Right lung (tissue), 10 donors: Measurements from ENCODE around the gene TBC1D10B. TPM values are rescaled to one million over a fixed set of nuclear protein-coding genes. Genes with fewer than 3 reads are reported as not detected.

Experiments
- DNase-seq, 2 donors: peaks; one replicate each; pipeline ENCODE4 v3.0.0-alpha.2; 2013
- long read RNA-seq, 8 donors: transcript quantifications; one replicate each; lab custom pipeline, GENCODE V29; 2026
- polyA plus RNA-seq, 5 donors: library from polyadenylated mRNA; unstranded; fragments of 120-200 nt; gene quantifications; one replicate each; pipeline versions ENCODE4 v1.2.1 to v1.2.3, GENCODE V29; 2013; ENCODE audit warnings: inconsistent platforms in 1 of 5, low replicate concordance in 1 of 5; ENCODE audit not compliant: insufficient read length in 5 of 5, insufficient read depth in 1 of 5

The TBC1D10B gene, protein sequence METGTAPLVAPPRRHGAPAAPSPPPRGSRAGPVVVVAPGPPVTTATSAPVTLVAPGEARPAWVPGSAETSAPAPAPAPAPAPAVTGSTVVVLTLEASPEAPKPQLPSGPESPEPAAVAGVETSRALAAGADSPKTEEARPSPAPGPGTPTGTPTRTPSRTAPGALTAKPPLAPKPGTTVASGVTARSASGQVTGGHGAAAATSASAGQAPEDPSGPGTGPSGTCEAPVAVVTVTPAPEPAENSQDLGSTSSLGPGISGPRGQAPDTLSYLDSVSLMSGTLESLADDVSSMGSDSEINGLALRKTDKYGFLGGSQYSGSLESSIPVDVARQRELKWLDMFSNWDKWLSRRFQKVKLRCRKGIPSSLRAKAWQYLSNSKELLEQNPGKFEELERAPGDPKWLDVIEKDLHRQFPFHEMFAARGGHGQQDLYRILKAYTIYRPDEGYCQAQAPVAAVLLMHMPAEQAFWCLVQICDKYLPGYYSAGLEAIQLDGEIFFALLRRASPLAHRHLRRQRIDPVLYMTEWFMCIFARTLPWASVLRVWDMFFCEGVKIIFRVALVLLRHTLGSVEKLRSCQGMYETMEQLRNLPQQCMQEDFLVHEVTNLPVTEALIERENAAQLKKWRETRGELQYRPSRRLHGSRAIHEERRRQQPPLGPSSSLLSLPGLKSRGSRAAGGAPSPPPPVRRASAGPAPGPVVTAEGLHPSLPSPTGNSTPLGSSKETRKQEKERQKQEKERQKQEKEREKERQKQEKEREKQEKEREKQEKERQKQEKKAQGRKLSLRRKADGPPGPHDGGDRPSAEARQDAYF
- 10 to 100 TPM; 23.9 to 43.1 (median 32.6) TPM for polyA plus RNA-seq
- long read RNA-seq, donor 1, transcript TBC1D10B-201 (9 exons, 3,350 nt) = major isoform, 8 of 10 reads
- long read RNA-seq, donor 1, partial matches to known transcripts = 0 of 10 reads
- long read RNA-seq, donor 1, other reads (novel, unspliced or antisense) = 0 of 10 reads
- long read RNA-seq, donor 2, transcript TBC1D10B-201 (9 exons, 3,350 nt) = major isoform, 6 of 6 reads
- long read RNA-seq, donor 2, partial matches to known transcripts = 0 of 6 reads
- long read RNA-seq, donor 2, other reads (novel, unspliced or antisense) = 0 of 6 reads
- long read RNA-seq, donor 3, transcript TBC1D10B-201 (9 exons, 3,350 nt) = major isoform, 5 of 12 reads
- long read RNA-seq, donor 3, partial matches to known transcripts = 7 of 12 reads
- long read RNA-seq, donor 3, other reads (novel, unspliced or antisense) = 0 of 12 reads
- long read RNA-seq, donor 4, partial matches to known transcripts = 0 of 3 reads
- long read RNA-seq, donor 4, other reads (novel, unspliced or antisense) = 0 of 3 reads
- long read RNA-seq, donor 5, partial matches to known transcripts = 49 of 55 reads
- long read RNA-seq, donor 5, other reads (novel, unspliced or antisense) = 0 of 55 reads
- long read RNA-seq, donor 6, transcript TBC1D10B-201 (9 exons, 3,350 nt) = major isoform, 7 of 21 reads
- long read RNA-seq, donor 6, partial matches to known transcripts = 12 of 21 reads
- long read RNA-seq, donor 6, other reads (novel, unspliced or antisense) = 0 of 21 reads
- long read RNA-seq, donor 7, transcript TBC1D10B-201 (9 exons, 3,350 nt) = major isoform, 5 of 8 reads
- long read RNA-seq, donor 7, partial matches to known transcripts = 0 of 8 reads
- long read RNA-seq, donor 7, other reads (novel, unspliced or antisense) = 0 of 8 reads
- long read RNA-seq, donor 8, partial matches to known transcripts = 0 of 2 reads
- long read RNA-seq, donor 8, other reads (novel, unspliced or antisense) = 0 of 2 reads

DNA sequence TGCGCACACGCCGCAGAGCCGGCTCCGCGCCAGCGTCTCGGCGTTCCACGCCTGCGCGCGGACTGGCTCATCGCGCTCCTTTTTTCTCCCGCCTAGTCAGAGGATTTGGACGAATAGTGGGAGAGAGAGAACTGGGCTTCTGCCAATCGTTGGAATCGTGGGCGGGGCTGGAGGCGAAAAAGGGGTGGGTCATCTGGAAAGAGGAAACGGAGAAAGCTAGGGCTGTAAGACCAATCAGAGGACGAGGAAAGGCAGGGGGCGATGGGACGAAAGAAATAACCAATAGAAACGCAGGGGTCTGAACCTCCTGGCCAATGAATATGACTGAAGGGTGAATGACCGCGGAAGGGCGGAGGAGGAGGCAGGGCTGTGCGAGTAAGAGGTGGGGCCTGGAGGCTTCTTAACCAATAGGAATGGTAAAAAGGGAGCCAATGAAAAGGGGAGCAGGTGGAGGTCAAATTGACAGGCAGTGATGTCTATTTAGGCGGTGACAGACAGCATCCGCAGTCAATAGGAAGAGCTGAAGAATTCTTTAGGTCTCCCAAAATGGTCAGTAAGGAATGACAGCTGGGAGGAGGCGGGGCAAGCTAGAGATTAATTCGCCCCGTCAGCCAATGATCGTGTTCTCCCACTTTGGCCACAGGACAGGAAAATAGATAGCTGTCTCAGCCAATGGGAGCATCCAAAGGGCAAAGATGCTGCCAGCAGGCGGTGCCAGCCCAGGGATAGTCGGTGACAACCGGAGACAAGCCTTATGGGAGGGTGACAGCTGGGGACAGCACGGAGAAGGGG lies at the start of gene TBC1D10B:
TSS of gene TBC1D10B (minus strand) at position 39 of the 792 bp plus-strand sequence. CDS start 311 bp downstream, outside the sequence.
- peak; percentile 100 for DNase-seq

DNA sequence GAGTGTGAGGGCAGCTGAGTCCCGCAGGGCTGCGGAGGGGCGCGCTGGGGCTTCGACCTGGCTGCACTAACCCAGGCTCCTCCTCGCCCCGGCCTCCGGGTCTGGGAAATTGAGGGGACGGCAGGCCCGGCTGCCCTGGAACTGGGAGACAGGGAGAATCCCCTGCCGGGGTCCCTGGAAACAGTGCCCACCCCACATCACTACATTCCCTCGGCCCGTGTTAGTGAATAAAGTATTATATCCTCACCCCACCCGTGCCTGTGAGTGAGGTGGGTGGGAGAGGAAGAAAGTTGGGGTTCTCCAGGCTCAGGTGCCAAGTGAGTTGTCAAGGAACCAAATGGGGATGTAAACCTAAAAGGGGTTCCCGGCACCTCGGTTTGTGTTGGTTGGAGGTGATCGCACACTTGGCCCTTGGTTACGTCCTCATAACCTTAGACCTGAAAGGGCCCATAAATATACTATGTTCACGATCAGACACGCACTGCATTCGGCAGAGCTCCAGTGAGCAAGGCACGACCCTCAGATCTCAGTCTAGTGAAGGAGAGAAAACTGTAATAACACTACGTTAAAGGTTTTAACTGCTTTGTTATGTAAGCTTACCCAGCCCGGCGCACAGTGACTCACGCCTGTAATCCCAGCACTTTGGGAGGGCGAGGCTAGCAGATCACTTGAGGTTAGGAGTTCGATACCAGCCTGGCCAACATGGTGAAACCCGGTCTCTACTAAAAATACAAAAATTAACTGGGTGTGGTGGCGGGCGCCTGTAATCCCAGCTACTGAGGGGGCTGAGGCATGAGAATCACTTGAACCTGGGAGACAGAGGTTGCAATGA lies 48.3 kb upstream of the TBC1D10B start:
- no peak for DNase-seq

DNA sequence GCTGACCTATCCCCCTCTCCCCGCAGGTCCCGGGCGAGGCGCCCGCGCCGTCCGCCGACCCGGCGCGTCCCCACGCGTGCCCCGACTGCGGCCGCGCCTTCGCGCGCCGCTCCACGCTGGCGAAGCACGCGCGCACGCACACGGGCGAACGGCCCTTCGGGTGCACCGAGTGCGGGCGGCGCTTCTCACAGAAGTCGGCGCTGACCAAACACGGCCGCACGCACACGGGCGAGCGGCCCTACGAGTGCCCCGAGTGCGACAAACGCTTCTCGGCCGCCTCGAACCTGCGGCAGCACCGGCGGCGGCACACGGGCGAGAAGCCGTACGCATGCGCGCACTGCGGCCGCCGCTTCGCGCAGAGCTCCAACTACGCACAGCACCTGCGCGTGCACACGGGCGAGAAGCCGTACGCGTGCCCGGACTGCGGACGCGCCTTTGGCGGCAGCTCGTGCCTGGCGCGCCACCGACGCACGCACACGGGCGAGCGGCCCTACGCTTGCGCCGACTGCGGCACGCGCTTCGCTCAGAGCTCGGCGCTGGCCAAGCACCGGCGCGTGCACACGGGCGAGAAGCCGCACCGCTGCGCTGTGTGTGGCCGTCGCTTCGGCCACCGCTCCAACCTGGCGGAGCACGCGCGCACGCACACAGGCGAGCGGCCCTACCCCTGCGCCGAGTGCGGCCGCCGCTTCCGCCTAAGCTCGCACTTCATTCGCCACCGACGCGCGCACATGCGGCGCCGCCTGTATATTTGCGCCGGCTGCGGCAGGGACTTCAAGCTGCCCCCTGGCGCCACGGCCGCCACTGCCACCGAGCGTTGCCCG lies 47.4 kb upstream of the TBC1D10B start:
- peak; percentile 90 to 92 for DNase-seq

DNA sequence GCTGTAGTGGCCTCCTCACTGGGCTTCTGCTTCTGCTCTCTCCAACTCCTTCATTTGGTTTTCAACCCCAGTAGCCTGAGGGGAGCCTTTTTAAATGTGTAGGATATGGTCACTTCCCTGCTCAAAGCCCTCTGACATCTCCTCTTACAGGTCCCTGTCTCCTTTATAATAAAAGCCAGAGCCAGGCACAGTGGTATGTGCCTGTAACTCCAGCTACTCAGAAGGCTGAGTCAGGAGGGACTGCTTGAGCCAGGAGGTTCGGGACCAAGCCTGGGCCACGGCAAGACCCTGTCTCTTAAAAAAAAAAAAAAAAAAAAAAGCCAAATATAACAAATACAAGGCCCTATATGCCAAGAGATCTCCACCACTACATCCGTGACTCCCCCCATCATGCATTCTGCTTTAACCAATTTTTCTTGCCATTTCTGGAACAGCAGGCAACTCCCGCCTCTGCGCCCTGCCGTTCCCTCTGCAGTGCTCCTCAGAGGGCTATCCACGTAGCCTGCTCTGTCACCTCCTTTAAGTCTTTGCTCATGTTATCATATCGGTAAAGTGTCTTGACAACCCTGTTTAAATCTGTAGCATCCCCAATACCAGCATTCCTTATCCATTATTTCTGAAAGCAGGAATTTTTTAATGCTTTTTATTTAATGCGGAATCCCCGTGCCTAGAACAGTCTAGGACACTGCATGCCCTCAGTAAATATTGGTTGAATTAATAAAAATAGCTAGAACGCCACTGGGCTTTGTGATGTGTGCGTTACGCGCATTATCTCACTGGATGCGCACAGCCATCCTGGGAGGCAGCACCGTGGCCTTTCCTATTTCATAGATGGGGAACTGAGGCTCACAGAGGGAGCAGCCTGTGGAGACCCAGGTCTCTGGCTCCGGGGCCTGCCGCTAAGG lies 46.6 kb upstream of the TBC1D10B start:
- no peak for DNase-seq

DNA sequence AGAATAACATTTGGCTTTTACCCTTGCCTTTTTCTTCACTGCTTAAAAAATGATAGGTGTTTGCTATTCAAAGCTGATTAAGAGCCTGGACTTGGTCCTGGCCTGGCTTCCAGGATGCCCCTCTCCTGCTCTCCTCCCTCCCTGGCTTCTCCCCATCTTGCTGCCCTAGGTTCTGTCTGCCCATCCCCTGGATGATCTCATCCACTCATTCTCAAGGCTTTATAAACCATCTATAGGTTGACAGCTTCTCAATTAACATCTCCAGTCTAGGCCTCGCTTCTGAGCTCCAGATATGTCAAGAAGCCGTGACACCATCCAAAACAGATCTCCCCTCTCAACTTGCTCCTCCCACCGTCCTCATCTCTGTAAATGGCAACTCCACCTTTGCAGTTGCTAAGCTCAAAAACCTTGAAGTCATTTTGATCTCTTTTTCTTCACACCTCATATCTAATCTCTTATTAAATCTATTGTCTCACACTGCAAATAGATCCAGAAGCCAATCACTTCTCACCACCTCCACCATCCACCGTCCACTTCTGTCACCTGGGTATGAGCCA lies 45.8 kb upstream of the TBC1D10B start:
- no peak for DNase-seq

DNA sequence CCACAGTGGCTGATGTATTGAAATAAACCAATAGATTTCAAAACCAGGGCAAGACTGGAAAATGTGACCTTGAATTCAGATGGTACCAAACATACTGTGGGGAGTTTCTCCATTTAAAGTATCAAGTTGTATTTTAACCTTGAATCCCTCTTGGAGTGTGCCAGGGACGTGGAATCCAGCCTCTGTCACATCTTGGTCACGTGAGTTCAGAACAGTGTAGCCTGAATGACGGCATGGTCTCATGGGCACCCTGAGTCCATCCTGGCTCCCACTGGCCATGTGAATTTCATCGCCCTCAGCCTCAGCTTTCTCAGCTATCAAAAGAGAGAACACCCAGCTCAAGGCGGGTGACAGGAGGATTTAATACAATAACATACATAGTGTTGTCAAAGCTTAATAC lies 43.9 kb upstream of the TBC1D10B start:
- no peak for DNase-seq

DNA sequence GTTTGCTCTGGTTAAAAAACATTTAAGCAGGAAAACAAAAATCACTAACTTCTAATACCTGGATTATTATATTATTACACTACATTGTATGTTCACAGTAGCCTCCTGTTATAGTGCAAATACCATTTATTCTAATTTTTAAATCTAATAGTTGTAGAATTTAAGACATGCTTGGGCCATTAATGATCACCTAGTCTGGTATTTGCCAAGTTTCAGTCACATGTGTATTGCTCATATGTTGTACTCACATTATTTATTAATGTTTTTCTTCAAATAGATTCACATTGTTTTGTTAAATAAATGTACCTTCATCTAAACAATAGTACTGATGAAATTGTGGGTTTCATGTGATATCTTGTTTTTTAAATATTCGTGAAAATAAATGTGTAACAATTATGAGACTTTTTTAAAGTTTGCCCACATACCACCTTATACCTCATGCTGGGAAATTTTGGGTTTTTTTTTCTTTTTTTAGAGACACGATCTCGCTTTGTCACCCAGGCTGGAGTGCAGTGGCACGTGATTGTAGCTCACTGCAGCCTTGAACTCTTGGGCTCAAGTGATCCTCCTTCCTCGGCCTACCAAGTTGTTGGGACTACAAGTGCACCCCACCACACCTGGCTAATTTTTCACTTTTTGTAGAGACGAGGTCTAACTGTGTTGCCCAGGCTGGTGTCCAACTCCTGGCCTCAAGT lies 43.0 kb upstream of the TBC1D10B start:
- DNase-seq = no peak

DNA sequence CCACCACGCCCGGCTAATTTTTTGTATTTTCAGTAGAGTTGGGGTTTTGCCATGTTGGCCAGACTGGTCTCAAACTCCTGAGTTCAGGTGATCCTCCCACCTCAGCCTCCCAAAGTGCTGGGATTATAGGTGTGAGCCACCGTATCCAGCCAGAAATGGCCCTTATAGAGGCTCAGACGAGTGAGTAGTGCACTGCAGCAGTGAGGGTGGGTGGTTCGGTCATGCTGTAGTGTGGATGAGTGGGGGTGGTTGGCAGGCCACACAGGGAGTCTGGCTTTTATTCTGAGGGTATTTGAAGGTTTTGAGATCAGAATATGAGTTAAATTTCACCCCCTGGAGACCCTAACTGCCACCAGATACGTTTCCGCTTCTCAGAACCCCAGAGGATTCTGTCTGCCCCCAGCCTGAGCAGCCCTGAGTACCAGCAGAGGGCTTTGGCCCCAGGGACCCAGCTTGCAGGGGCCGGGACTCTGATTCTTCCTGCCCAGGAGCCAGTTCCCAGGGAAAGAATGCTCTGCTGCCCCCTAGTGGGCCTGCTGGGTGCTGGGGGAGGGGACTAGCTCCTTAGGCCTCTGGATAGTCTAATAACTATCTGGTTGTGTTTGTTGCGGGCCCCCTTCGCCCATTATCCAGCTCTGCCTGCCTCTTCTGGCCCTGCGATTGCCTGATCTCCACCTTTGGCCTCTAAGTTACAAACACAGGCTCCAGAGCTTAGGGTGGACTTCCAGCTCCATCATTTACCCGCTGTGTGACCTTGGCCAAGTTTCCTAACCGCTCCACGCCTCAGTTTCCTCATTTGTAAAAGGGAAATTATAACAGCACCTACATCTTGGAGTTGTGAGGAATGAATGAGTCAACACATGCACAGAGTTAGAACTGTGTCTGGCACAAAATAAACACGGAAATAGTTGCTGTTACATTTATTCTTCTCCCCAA lies 39.1 kb upstream of the TBC1D10B start:
- DNase-seq = peak; percentile 76 to 86

DNA sequence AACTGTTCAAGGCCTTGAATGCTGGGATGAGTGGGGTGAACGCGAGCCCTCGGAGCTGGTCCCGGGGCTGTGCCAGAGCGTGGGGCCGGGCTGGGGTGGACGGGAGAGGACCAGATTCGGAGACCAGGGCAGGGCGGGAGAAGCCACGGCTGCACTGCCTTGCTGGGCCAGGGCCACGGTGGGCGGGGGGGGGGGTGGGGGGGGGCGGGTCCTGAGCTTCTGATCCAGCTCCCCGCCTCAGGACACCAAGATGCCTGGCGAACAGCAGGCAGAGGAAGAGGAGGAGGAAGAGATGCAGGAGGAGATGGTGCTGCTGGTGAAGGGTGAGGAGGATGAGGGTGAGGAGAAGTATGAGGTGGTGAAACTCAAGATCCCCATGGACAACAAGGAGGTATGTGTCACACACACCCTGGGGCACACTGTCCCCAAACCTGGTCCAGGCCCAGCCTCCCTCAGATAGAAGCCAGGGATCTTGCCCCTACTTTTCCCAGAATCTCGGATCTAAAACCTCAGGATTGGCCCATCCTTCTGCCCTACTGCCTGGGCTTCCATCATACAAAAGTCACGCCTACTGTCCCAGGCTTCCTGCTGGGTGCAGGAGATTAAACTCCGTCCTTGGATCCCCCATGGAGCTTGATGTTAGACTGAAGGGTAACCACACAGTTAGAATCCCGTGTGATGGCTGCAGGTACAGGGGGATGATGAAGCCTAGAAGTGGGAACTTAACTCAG lies 37.7 kb upstream of the TBC1D10B start:
- peak in 1 of 2 donors; percentile 57 for DNase-seq

DNA sequence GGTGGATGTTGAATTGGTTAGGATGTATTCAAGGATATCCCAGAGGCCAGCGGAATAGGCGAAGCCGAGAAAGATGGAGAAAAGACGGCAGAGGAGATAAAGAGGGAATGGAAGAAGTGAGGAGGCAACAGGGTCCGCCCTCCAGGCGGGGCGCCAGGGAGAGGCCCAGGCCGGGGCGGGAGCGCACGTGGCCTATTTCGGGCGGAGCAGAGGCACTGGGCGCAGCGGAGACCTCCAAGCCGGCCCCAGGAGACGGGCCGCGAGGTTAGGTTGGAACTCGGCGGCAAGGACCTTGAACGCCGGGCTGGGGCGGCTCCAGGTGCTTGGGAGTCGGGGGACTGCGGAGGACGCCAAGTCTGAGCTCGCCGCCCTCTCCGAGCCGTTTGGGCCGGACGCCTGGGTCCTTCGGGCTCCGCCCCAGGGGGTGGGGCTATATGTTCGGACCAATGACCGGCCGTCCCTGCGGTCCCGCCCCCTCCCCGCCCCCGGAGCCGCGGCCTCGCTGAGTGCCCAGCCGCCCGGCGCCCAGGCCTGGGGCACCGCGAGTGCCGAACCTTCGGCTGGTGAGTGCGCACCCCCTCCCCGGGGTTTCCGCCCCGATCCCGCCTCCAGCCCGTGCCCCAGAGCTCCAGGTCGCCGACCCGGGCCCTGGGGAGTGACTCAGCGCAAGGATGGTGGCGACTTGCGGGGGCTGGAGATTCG lies 37.0 kb upstream of the TBC1D10B start, which contains the start of gene ZNF771:
TSS of gene ZNF771 (plus strand) at position 505 of the 702 bp plus-strand sequence. CDS start 448 bp downstream, outside the sequence.
- DNase-seq = peak; percentile 90 to 93

DNA sequence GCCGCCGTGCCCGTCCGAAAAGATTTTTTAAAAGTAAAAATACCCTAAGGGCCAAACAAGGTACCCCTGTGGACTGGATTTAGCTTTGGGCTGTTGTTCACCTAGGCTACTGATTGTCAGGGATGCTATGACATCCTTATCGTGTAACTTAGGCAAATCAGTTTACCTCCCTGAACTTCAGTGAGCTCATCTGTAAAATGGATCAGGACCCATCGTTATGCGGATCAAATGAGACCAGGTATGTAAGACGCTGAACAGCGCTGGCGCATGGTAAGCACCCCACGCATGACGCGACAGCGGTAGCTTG lies 36.5 kb upstream of the TBC1D10B start:
- no peak for DNase-seq

DNA sequence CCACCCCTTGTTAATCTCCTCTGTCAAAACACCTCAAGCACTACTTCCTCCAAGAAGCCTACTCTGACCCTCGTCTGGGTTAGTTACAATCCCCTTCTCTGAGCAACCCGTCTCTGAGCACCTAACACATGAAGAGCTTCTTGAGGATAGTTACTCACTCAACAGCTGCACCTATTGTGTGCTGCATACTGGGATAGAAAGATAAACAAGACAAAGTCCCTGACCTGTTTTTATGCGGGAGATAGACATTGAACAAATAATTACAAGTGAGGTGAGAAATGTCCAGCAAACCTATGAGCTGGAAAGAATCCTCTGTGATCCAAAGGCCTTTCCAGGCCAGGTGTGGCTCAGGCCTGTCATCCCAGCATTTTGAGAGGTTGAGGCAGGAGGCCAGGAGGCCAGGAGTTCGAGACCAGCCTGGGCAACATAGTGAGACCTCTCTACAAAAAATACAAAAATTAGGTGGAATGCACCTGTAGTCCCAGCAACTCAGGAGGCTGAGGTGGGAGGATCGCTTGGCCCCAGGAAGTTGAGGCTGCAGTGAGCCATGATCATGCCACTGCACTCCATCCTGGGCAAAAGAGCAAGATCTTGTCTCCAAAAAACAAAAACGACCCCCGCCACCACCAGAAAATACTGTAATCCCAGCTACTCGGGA lies 31.6 kb upstream of the TBC1D10B start:
- DNase-seq = no peak
